T follicular helper cell (primary cell): Measurements from ENCODE around the gene SPTBN1.
"Not testable (repeated sequence)": the region's sequence is repeated elsewhere in the genome, so short reads cannot be mapped to it uniquely, and the experiment has no call there.

ENCODE experiments used
- DNase-seq: peaks from one replicate; pipeline ENCODE4 v3.0.0-alpha.2; 2020; ENCODE audit warnings: low read depth

Gene SPTBN1

DNA sequence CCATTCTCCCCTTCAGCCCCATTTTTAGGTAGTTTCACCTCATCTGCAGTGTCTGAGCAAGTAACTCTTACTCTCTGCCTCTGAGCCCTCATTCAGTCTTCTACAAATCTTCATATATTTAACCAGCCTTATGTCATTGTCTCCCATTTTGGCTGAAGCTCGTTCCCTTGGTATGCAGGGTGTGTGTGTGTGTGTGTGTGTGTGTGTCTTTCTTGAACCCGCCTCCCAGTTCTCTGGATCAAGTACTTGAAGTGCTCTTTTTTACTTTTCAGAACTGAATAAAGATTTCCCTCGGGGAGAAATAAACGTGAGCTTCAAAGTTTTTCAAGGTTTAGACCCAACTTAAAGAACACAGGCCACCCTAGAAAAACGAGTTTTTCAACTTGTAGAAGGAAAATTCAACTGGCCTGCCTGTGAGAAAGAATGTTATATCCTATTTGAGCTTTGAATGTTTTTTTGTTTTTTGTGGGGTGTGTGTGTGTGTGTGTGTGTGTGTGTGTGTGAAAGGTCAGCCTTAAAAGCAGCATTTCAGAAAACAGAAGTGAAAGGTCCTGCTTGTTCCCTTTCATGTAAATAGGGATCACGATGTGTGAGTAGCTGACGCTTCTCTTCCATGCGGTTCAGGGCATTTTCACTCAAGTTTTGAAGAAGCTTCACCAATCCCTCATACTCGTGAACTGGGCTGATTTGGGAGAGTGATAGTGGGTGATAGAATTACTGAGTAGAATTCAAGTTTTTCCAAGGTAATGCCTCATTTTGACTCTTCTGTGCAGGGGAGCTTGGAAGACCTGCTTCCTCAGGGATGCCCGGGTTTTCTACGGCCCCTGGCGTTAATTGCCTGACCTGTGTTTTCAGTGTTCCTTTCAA lies 216.7 kb downstream of the SPTBN1 start:
- no peak for DNase-seq

DNA sequence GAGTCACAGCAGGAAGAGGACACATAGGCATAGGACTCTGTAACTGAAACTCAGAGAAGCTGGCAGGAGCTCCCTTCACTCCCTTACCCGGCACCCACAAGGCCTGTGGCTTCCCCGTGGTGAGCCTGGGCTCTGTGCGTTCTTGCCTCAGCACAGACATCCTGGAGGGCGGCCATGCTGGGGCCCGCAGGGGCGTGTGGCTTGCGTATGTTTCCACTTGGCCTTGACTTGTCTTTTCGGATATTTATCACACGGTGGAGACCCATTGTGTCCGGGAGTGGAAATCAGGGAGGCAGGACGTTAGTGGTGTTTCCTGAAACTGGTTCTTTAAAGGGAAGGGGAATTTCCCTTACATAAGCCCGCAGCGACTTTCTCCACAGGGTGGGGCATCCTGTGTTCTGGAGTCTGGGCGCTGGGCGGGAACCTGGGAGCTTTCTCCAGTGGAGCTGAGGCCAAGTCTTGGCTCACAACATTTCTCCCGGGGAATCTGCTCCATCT lies 217.4 kb downstream of the SPTBN1 start:
- DNase-seq = no peak

DNA sequence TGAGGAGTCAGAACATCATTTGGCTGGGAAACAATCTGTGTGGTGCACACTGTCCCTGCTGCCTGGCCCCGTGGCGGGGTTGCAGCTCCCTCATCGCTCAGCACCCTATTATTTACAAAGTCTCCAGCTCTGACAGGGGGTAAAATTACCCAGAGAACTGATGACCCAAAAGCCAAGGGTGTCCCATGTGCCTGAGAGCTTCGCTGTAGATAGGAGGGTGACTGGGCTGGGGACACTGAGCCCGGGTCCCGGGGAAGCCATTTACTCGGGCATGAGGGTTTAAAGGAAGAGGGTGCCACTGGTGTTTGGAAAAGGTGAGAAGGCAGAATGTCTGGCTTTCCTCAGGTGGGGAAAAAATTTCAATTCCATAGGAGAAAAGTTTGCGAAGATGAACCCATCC lies 219.2 kb downstream of the SPTBN1 start:
- DNase-seq = no peak

GRCh38 chr2:54675738-54676137 lies 219.6 kb downstream of the SPTBN1 start:
- no peak for DNase-seq

GRCh38 chr2:54676656-54677055 lies 220.5 kb downstream of the SPTBN1 start:
- no peak for DNase-seq

GRCh38 chr2:54677476-54678265 lies 221.5 kb downstream of the SPTBN1 start:
- DNase-seq = no peak

DNA sequence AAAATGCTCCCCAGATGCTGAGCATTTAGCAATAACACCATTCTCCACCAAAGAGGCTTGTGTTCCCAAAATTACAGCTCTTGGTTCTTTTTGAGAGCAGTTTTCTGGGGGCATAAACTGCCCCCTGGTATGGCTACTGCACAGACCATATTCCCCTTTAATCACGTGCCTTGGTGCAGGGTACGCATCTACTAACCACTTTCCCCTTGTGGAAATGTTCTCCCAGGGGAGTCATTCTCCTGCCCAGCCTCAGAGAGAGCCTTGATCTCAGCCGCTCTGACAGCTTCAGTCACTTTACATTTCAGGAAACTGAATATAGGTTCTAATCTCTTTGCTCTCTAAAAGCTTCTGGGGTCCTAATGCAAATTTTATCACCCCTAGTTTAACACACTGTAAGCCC lies 222.6 kb downstream of the SPTBN1 start:
- no peak for DNase-seq

- DNase-seq = no peak
Observed at GRCh38 chr2:54680397-54681041, 224.4 kb downstream of the SPTBN1 start.

- no peak for DNase-seq
Observed at GRCh38 chr2:54681416-54681815, 225.3 kb downstream of the SPTBN1 start.

DNA sequence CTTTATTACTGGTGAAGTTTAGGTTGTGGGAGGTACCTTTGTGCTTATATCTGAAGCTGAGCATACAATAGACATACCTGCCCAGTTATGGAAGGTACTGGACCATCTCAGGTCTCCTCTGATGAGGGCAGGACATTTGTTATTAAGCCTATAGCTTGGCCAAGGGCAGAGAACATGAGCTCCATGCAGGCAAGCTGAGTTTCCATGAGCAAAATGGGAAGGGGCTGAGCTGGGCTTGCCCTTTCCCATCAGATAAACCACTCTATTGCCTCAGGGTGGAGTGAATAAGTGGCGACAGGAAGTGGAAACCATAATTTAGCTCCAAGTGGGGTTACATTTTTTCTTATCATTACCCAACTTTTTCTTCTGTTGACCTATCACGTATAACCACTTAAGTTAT lies 227.5 kb downstream of the SPTBN1 start:
- DNase-seq = no peak

GRCh38 chr2:54685263-54685775 lies 229.2 kb downstream of the SPTBN1 start:
- no peak for DNase-seq

GRCh38 chr2:54687595-54688152 lies 231.5 kb downstream of the SPTBN1 start:
- no peak for DNase-seq

DNA sequence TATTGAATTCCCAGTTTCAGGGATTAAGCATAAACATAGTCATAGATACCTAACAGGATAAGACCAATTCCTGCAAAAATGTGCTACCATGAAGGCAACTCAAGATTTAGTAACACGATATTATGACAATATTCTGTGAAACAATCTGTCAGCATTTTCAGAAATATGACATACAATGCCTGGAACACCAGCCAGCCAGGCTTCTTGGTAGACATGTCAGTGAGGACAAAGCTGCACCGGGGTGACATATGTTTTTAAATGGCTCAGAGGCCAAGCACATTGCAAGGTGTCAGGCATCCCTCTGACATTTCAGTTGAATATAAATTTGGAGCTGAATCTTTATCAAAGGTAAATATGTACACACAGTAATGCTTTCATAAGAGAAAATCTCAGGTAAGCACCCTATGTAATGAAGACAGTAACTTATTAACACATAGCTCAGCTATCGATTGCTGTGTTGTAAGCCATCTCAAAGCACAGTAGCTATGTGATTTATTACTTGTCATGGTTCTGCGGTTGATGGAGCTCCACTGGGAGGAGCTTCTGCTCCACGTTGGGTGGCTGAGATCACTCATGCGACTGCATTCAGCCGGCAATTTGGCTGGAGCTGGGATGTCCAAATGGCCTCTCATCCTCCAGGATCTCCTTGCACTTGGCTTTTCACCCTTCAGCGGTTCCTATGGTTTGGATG lies 235.5 kb downstream of the SPTBN1 start:
- DNase-seq = no peak

- no peak for DNase-seq
Observed at GRCh38 chr2:54692556-54692955, 236.4 kb downstream of the SPTBN1 start.

- DNase-seq = no peak
Observed at GRCh38 chr2:54695378-54695777, 239.3 kb downstream of the SPTBN1 start.

DNA sequence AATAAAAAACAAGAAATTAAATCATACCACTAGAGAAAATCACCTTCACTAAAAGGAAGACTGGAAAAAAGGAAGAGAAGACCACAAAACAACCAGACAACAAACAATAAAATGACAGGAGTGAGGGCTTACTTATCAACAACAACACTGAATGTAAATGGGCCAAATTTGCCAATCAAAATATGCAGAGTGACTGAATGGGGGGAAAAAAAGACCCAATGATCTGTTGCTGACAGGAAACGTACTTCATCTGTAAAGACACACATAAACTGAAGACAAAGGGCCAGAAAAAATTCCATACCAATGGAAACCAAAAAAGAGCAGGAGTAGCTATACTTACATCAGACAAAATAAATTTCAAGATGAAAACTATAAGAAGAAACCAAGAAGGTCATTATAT lies 241.8 kb downstream of the SPTBN1 start:
- DNase-seq = no peak

DNA sequence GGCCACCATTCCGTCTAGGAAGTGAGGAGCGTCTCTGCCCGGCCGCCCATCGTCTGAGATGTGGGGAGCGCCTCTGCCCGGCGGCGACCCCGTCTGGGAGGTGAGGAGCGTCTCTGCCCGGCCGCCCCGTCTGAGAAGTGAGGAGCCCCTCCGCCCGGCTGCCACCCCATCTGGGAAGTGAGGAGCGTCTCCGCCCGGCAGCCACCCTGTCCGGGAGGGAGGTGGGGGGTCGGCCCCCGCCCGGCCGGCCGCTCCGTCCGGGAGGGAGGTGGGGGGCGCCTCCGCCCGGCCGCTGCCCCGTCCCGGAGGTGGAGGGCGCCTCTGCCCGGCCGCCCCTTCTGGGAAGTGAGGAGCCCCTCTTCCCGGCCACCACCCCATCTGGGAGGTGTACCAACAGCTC lies 242.8 kb downstream of the SPTBN1 start:
- not testable (repeated sequence) for DNase-seq

- DNase-seq = no peak
Observed at GRCh38 chr2:54699665-54700064, 243.5 kb downstream of the SPTBN1 start.

- no peak for DNase-seq
Observed at GRCh38 chr2:54701029-54701428, 244.9 kb downstream of the SPTBN1 start.

DNA sequence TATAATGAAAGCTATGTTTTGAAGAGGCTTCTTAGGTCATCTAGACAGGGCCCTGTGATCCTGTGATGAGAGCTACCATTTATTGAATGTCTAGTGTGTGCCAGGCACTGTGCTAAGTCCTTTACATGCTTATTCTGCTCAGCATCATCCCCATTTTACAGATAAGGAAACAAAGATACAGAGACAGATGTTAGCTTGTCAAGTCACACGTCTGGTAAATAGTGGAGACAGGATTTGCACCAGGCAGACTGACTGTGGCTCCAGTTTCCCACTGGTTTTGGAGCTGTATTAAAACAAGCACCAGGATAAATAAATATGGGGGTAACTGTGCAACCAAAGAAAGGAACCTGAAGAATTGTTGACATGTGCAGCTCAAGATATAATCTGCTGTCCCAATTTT lies 248.1 kb downstream of the SPTBN1 start:
- DNase-seq = no peak
